Body of pancreas (tissue), 4 donors: ENCODE measurements around the gene LTB4R2.

Experiments used
- CTCF ChIP-seq, 7 experiments: fragments of 450-650 bp in 4 of 7; fragments of 200-600 bp in 3 of 7; sonication (generic) in 3 of 7; IDR thresholded peaks; one replicate each; pipeline ENCODE4 v1.5.1; 2016 to 2019; ENCODE audit warnings: antibody characterized with exemption in 7 of 7
- POLR2A ChIP-seq, 3 donors: fragments of 450-650 bp; IDR thresholded peaks; one replicate each; pipeline ENCODE4 v1.6.1; 2016; ENCODE audit warnings: antibody characterized with exemption in 3 of 3, mild to moderate bottlenecking in 2 of 3

GRCh38 chr14:24261256-24261968, 48.5 kb upstream of the LTB4R2 start:
- TF ChIP-seq POLR2A (IDR thresholded peaks at IDR 0.05) (no peak), CTCF (IDR thresholded peaks at IDR 0.05) (no peak)
